GM12892 (cell line): ENCODE measurements around the gene ISLR2.

Source experiments
- POLR2A ChIP-seq: IDR thresholded peaks from 2 replicates; pipeline ENCODE4 v1.6.1; 2011; ENCODE audit warnings: low read depth, low read length, control low read depth
- POLR2AphosphoS5 ChIP-seq: IDR thresholded peaks from 2 replicates; pipeline ENCODE4 v1.6.1; 2011; ENCODE audit warnings: low read depth, low read length, control low read depth
- TAF1 ChIP-seq: IDR thresholded peaks from 2 replicates; pipeline ENCODE4 v1.6.1; 2011; ENCODE audit warnings: low read depth, mild to moderate bottlenecking, control low read depth, low read length, borderline replicate concordance

GRCh38 chr15:74128785-74129585 lies 1.4 kb upstream of the ISLR2 start:
- no peak for TF ChIP-seq POLR2A
- no peak for TF ChIP-seq POLR2AphosphoS5
- no peak for TF ChIP-seq TAF1
